Upper lobe of left lung (tissue), 6 donors: ENCODE measurements around the gene SARDH. TPM values are rescaled to one million over a fixed set of nuclear protein-coding genes. Genes with fewer than 3 reads are reported as not detected.
A peak's percentile ranks its signal among the peaks of the same experiment; 100 is the strongest.

Experiments
- ATAC-seq, 2 donors: fragments of 200-7000 bp; cut with Tn5 transposase; one replicate each; pipeline ENCODE4 v1.9.1; 2022; ENCODE audit warnings: mild to moderate bottlenecking in 2 of 2, moderate library complexity in 2 of 2; ENCODE audit not compliant: low FRiP score in 2 of 2
- DNase-seq, 2 donors: peaks; one replicate each; pipeline ENCODE4 v3.0.0-alpha.2; 2019 to 2020
- H3K27ac ChIP-seq, 4 donors: fragments of 200-600 bp; sonication (generic); one replicate each; pipeline ENCODE4 v1.5.1; 2016 to 2019
- H3K27me3 ChIP-seq, 4 donors: fragments of 200-600 bp; sonication (generic); one replicate each; pipeline ENCODE4 v1.5.1; 2017 to 2019
- H3K36me3 ChIP-seq, 4 donors: fragments of 200-600 bp; sonication (generic); one replicate each; pipeline ENCODE4 v1.5.1; 2016 to 2019
- H3K4me1 ChIP-seq, 4 donors: fragments of 200-600 bp; sonication (generic); one replicate each; pipeline ENCODE4 v1.5.1; 2018 to 2019
- H3K4me3 ChIP-seq, 4 donors: fragments of 200-600 bp; sonication (generic); one replicate each; pipeline ENCODE4 v1.5.1; 2017 to 2019; ENCODE audit warnings: mild to moderate bottlenecking in 2 of 4, moderate library complexity in 1 of 4
- H3K9me3 ChIP-seq, 4 donors: fragments of 200-600 bp; sonication (generic); one replicate each; pipeline ENCODE4 v1.5.1; 2018 to 2019
- EP300 ChIP-seq, 4 donors: sonication (generic); formaldehyde crosslinking; IDR thresholded peaks; one replicate each; pipeline ENCODE4 v1.5.1; 2017; ENCODE audit warnings: antibody characterized with exemption in 4 of 4, control low read depth in 2 of 4
- POLR2A ChIP-seq, 4 donors: fragments of 450-650 bp; IDR thresholded peaks; one replicate each; pipeline ENCODE4 v1.5.1; 2016 to 2017; ENCODE audit warnings: antibody characterized with exemption in 4 of 4, mild to moderate bottlenecking in 2 of 4
- POLR2AphosphoS5 ChIP-seq, 2 donors: sonication (generic); formaldehyde crosslinking; IDR thresholded peaks; one replicate each; pipeline ENCODE4 v1.5.1; 2017; ENCODE audit warnings: antibody characterized with exemption in 2 of 2
- WGBS, 2 donors: methylation state at CpG; one replicate each; pipeline ENCODE4 v1.1.5; 2017 to 2018; 5-methylcytosine and 5-hydroxymethylcytosine counted together
- total RNA-seq, 6 donors: library from RNA; depleted of rRNA in 4 of 6; stranded (reverse); fragments of >200 nt in 4 of 6; gene quantifications; one replicate each; pipeline versions ENCODE4 v1.1.0 to v1.2.1, GENCODE V29; 2016 to 2021
- TF ChIP-seq, protein P1 (sequence below), 6 experiments: fragments of 450-650 bp in 4 of 6; fragments of 200-600 bp in 2 of 6; sonication (generic) in 2 of 6; IDR thresholded peaks; one replicate each; pipeline ENCODE4 v1.5.1; 2016 to 2019; ENCODE audit warnings: antibody characterized with exemption in 6 of 6
- donor health status: DM: no; HTN: no; CAD: no; lungs with moderate emphysema.
- donor health status: DM: no; HTN: yes; CAD: no; lungs with severe emphysema.

Gene SARDH, protein sequence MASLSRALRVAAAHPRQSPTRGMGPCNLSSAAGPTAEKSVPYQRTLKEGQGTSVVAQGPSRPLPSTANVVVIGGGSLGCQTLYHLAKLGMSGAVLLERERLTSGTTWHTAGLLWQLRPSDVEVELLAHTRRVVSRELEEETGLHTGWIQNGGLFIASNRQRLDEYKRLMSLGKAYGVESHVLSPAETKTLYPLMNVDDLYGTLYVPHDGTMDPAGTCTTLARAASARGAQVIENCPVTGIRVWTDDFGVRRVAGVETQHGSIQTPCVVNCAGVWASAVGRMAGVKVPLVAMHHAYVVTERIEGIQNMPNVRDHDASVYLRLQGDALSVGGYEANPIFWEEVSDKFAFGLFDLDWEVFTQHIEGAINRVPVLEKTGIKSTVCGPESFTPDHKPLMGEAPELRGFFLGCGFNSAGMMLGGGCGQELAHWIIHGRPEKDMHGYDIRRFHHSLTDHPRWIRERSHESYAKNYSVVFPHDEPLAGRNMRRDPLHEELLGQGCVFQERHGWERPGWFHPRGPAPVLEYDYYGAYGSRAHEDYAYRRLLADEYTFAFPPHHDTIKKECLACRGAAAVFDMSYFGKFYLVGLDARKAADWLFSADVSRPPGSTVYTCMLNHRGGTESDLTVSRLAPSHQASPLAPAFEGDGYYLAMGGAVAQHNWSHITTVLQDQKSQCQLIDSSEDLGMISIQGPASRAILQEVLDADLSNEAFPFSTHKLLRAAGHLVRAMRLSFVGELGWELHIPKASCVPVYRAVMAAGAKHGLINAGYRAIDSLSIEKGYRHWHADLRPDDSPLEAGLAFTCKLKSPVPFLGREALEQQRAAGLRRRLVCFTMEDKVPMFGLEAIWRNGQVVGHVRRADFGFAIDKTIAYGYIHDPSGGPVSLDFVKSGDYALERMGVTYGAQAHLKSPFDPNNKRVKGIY
- 10 to 100 TPM in 2 of 6 donors, 1 to 10 TPM in 3, under 1 TPM in 1; 0.79 to 37.7 (median 4.2) TPM for total RNA-seq

DNA sequence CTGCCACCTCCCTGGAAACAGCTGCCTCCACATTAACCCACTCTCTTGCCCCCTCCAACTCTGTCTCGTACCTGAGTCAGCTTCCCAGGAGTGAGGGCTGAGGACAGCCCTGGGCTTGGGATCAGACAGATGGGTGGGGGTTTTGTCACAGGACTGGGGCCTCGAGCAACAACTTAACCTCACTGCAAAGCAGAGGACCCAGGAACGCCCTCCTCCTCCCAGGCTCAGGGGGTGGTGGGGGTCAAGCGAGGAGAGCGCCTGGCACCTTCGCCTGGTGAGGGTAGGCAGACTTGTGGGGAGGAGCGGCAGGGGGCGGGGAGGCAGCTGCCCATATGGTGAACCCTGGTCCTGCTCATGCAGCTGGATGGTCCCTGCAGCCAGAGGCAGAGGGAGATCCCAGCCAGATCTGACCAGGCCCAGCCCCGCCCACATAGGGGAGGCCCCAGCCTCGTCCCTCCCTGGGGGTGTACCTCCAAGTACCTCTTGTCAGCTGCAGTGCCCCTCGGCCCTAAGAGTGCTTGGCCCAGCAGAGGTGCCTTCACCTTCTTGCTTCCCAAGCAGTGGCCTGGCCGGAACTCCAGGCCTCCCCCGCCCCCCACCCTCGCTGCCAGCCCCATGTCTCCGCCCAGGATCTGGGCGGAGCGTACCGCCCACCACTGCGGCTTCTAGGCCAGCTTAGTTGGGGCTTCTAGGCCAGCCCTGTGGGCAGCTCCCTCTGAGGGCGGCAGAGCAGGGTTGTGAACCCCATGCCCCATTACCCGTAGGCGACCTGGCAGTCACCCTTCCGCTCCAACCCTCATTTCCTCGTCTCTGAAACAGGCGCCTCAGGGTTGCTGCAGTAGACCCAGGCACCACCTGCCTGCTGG lies at the start of gene SARDH:
SARDH (minus strand) TSS at position 579 of the 866 bp plus-strand sequence. CDS start 4,179 bp downstream, outside the sequence.
- Histone ChIP-seq H3K27ac (peak within 1 kb of the TSS in 1 of 4 donors; percentile 0), H3K4me3 (peak within 1 kb of the TSS in 3 of 4 donors; percentile 32 to 49 (median 48)), H3K36me3 (no peaks in the 10 kb centered on the region), H3K27me3 (no peaks in the 10 kb centered on the region), H3K9me3 (no peaks in the 10 kb centered on the region), H3K4me1 (peaks cover 4 to 17% (median 14%) of the 10 kb centered on the region in 4 donors)
- TF ChIP-seq, protein P1, sequence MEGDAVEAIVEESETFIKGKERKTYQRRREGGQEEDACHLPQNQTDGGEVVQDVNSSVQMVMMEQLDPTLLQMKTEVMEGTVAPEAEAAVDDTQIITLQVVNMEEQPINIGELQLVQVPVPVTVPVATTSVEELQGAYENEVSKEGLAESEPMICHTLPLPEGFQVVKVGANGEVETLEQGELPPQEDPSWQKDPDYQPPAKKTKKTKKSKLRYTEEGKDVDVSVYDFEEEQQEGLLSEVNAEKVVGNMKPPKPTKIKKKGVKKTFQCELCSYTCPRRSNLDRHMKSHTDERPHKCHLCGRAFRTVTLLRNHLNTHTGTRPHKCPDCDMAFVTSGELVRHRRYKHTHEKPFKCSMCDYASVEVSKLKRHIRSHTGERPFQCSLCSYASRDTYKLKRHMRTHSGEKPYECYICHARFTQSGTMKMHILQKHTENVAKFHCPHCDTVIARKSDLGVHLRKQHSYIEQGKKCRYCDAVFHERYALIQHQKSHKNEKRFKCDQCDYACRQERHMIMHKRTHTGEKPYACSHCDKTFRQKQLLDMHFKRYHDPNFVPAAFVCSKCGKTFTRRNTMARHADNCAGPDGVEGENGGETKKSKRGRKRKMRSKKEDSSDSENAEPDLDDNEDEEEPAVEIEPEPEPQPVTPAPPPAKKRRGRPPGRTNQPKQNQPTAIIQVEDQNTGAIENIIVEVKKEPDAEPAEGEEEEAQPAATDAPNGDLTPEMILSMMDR (IDR thresholded peaks at IDR 0.05): no peak
- TF ChIP-seq EP300 (IDR thresholded peaks at IDR 0.05) (no peak), POLR2A (IDR thresholded peaks at IDR 0.05) (peak in 1 of 4 donors; percentile 7), POLR2AphosphoS5 (IDR thresholded peaks at IDR 0.05) (no peak)
- DNase-seq (peak in 1 of 2 donors; percentile 89), ATAC-seq (peak; percentile 67 to 78)
- 23 to 37% methylated on average over 3 to 24 of the region's 25 CpGs for WGBS, 2 donors

DNA sequence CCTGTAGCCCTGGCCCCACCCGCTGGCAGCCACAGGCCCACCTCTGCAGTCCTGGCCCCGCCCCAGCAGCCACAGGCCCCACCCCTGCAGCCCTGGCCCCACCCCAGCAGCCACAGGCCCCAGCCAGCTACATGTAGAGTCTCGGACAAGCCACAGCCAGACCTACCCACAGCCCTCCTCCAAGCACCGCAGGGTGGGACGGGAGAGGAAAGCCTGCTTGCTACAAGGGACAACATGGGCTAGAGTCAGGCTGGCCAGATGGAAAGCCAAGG lies 49.5 kb upstream of the SARDH start:
- H3K36me3 ChIP-seq: peaks cover 0 to 48% (median 12%) of the 10 kb centered on the region in 4 donors
- DNase-seq (peak; percentile 35 to 87), ATAC-seq (peak in 1 of 2 donors; percentile 67)
- TF ChIP-seq, protein P1 (IDR thresholded peaks at IDR 0.05): no peak
- no peak for TF ChIP-seq POLR2AphosphoS5 (IDR thresholded peaks at IDR 0.05)
- TF ChIP-seq POLR2A (IDR thresholded peaks at IDR 0.05): no peak
- no peak for TF ChIP-seq EP300 (IDR thresholded peaks at IDR 0.05)
- 74 to 83% methylated on average over 2 to 4 of the region's 5 CpGs for WGBS, 2 donors
- H3K9me3 ChIP-seq: no peaks in the 10 kb centered on the region
- H3K4me3 ChIP-seq: no peak overlapping the region
- H3K27ac ChIP-seq: no peak overlapping the region
- H3K4me1 ChIP-seq: peaks cover 24 to 34% (median 26%) of the 10 kb centered on the region in 4 donors
- no peaks in the 10 kb centered on the region for H3K27me3 ChIP-seq

DNA sequence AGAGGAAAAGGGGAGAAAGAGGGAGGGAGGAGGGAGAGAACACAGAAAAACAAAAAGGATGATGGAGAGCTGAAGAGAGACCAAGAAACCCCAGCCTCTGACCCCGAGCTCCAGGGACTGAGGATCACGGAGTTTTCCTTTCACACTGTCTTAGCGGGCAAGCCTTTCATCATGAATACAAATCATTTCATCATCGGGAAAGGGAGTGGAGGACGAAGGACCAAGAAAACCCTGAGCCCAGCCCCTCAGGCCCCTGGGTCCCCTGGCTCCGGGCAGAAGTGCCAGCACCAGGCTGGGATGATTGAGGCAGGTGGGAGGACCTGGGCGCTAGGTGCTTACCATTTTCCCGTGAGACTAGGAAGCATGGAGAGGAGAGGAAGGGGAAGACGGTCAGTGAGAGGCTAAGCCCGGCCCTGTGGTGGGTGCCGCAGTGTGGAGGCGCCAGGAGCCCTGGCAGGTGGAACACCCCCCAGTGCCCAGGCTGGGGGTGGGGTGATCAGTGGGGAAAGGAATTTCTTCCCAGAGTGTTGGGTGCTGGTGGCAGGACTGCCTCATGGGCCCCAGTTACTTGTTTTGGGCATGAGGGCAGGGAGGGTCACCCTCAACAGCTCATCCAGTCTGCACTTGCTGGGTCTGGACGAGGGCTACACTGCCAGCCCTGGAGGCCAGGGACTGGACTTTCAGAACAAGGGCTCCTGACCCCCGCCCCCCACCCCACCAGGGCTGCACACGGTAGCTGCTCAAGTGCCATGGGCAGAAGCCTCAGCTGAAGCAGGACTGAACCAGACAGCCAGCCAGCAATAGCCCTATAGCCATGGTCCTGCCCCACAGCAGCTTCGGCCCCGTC lies 49.0 kb upstream of the SARDH start:
- DNase-seq (peak in 1 of 2 donors; percentile 45), ATAC-seq (no peak)
- no peaks in the 10 kb centered on the region for H3K9me3 ChIP-seq
- peaks cover 0 to 46% (median 13%) of the 10 kb centered on the region in 4 donors for H3K36me3 ChIP-seq
- H3K27ac ChIP-seq: no peak overlapping the region
- H3K27me3 ChIP-seq: no peaks in the 10 kb centered on the region
- TF ChIP-seq POLR2A (IDR thresholded peaks at IDR 0.05) (no peak), EP300 (IDR thresholded peaks at IDR 0.05) (no peak), POLR2AphosphoS5 (IDR thresholded peaks at IDR 0.05) (no peak)
- TF ChIP-seq, protein P1 (IDR thresholded peaks at IDR 0.05): no peak
- H3K4me3 ChIP-seq: no peak overlapping the region
- peaks cover 24 to 34% (median 26%) of the 10 kb centered on the region in 4 donors for H3K4me1 ChIP-seq
- WGBS, 2 donors: 80 to 85% methylated on average over 12 to 15 of the region's 17 CpGs

DNA sequence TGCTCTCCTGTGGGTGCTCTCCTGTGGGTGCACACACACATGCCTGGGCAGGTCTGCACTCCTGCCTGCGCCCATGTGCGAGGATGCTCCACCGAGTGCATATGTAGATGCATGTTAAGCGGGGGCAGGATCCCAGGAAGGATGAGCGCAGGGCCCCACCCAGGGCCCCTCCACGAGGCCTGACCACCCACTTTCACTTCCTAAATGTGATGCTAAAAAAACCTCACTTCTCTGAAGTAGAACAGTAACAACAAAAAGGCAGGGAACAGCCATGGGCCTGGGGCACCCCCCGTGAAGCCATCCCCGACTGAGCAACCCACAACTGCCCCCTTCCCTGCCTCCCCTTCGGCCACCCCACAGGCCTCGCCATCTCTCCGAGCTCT lies 48.2 kb upstream of the SARDH start:
- 86 to 87% methylated on average over 11 of the region's 11 CpGs for WGBS, 2 donors
- H3K27me3 ChIP-seq: no peaks in the 10 kb centered on the region
- H3K4me1 ChIP-seq: peaks cover 24 to 34% (median 26%) of the 10 kb centered on the region in 4 donors
- H3K36me3 ChIP-seq: peaks cover 0 to 40% (median 13%) of the 10 kb centered on the region in 4 donors
- TF ChIP-seq EP300 (IDR thresholded peaks at IDR 0.05): no peak
- TF ChIP-seq POLR2AphosphoS5 (IDR thresholded peaks at IDR 0.05): no peak
- TF ChIP-seq, protein P1 (IDR thresholded peaks at IDR 0.05): no peak
- no peak for TF ChIP-seq POLR2A (IDR thresholded peaks at IDR 0.05)
- no peaks in the 10 kb centered on the region for H3K9me3 ChIP-seq
- ATAC-seq (peak in 1 of 2 donors; percentile 16), DNase-seq (peak in 1 of 2 donors; percentile 60)
- no peak overlapping the region for H3K27ac ChIP-seq
- no peak overlapping the region for H3K4me3 ChIP-seq
